ENCODE data around the gene TCTN1. TPM values are rescaled to one million over a fixed set of nuclear protein-coding genes. Genes with fewer than 3 reads are reported as not detected.

The TCTN1 gene
- total RNA-seq, 1 experiment from 2014 or later, result 40.0 TPM

DNA sequence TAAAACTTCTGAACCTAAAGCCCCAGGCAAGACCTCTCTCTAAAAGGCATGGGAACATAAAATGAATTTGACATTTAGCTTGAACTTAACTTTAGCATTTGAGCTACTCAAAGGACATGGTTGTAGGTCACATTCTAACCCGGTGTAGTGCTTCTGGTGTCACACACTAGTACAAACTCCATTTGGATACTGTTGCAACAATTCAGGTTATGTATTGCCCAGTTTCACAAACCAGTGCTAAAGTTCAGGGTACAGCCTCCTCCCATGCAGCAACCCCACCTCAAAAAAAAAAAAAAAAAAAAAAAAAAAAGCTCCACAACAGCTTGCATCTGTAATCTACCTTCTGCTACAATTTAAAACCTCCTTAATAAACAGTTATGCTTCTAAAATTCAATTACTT lies 38.6 kb upstream of the TCTN1 start:
- TF ChIP-seq, protein P1, sequence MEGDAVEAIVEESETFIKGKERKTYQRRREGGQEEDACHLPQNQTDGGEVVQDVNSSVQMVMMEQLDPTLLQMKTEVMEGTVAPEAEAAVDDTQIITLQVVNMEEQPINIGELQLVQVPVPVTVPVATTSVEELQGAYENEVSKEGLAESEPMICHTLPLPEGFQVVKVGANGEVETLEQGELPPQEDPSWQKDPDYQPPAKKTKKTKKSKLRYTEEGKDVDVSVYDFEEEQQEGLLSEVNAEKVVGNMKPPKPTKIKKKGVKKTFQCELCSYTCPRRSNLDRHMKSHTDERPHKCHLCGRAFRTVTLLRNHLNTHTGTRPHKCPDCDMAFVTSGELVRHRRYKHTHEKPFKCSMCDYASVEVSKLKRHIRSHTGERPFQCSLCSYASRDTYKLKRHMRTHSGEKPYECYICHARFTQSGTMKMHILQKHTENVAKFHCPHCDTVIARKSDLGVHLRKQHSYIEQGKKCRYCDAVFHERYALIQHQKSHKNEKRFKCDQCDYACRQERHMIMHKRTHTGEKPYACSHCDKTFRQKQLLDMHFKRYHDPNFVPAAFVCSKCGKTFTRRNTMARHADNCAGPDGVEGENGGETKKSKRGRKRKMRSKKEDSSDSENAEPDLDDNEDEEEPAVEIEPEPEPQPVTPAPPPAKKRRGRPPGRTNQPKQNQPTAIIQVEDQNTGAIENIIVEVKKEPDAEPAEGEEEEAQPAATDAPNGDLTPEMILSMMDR (conservative IDR thresholded peaks at IDR 0.05; ENCODE audit: low read depth, low read length), result no peak
- no peak for TF ChIP-seq EZH2phosphoT487 (IDR thresholded peaks at IDR 0.05; ENCODE audit: borderline replicate concordance, low read length)
- ChIA-PET CTCF (interaction anchor here (0.7 kb wide), 1 partner anchor 106 kb away, joined by 3 read pairs; the partner anchor contains the start of gene FAM216A), POLR2A (ENCODE audit: unreplicated experiment) (no interaction called here)
- ATAC-seq (no peak), DNase-seq (no peak)
- H3K4me2 ChIP-seq (ENCODE audit: low read length), result peak overlapping the region; percentile 4; the same call in 1 of the 2 replicates
- H4K20me1 ChIP-seq (ENCODE audit: low read length), result 0 out of 2 replicates have a peak, but pooled peaks cover 10% of the 10 kb centered on the region
- no peak overlapping the region for H3K9ac ChIP-seq (ENCODE audit: low read length)
- intact Hi-C loops (cut with micrococcal nuclease), result no loop called here
- H3K9me2 ChIP-seq (replicated peaks; ENCODE audit: low read length), result no peaks in the 10 kb centered on the region
- H3K9me3 ChIP-seq (ENCODE audit: low read length), result peaks cover 8% of the 10 kb centered on the region
- H3K36me3 ChIP-seq (ENCODE audit: low read depth, low read length), result peaks cover 19% of the 10 kb centered on the region
- H3K4me3 ChIP-seq (ENCODE audit: low read length), result no peak overlapping the region
- H3F3A ChIP-seq (ENCODE audit: low read length, unreplicated experiment), result peaks cover 21% of the 10 kb centered on the region
- H2AFZ ChIP-seq (ENCODE audit: low read length), result no peak overlapping the region
- no TSS peak for BruUV-seq (replicated peaks)
- H3K4me1 ChIP-seq (ENCODE audit: insufficient read depth, low read length), result peaks cover 41% of the 10 kb centered on the region
- no peaks in the 10 kb centered on the region for H3K27me3 ChIP-seq (ENCODE audit: low read length)
- H3K27ac ChIP-seq (ENCODE audit: low read length), result no peak overlapping the region
- peaks cover 85% of the 10 kb centered on the region for H3K79me2 ChIP-seq (ENCODE audit: low read length)

DNA sequence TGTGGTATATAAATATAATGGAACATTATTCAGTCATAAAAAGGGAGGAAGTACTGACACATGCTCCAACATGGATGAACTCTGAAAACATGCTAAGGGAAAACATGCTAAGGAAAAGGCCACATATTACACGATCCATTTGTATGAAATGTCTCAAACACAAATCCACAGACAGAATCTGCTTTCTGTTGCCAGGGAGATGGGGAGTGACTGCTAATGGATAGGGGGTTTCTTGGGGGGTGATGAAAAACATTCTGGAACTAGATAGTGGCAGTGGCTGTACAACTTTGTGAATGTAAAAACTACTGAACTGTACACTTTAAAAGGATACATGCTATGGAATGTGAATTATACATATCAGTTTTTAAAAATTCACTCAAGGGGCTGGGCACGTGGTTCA lies 37.4 kb upstream of the TCTN1 start:
- intact Hi-C loops (cut with micrococcal nuclease), result no loop called here
- Histone ChIP-seq H3K27me3 (ENCODE audit: low read length) (no peaks in the 10 kb centered on the region), H3K4me1 (ENCODE audit: insufficient read depth, low read length) (peaks cover 51% of the 10 kb centered on the region), H3K9me2 (replicated peaks; ENCODE audit: low read length) (no peaks in the 10 kb centered on the region), H3K9ac (ENCODE audit: low read length) (no peak overlapping the region), H2AFZ (ENCODE audit: low read length) (no peak overlapping the region), H3K27ac (ENCODE audit: low read length) (peak overlapping the region; percentile 96), H3K79me2 (ENCODE audit: low read length) (peaks cover 94% of the 10 kb centered on the region), H3F3A (ENCODE audit: low read length, unreplicated experiment) (peaks cover 21% of the 10 kb centered on the region), H3K4me3 (ENCODE audit: low read length) (no peak overlapping the region), H3K9me3 (ENCODE audit: low read length) (peaks cover 5% of the 10 kb centered on the region), H3K36me3 (ENCODE audit: low read depth, low read length) (peaks cover 16% of the 10 kb centered on the region), H4K20me1 (ENCODE audit: low read length) (peaks cover 18% of the 10 kb centered on the region), H3K4me2 (ENCODE audit: low read length) (0 out of 2 replicates have a peak overlapping the region, but pooled peaks have one; percentile 87)
- CTCF ChIA-PET, result no interaction called here
- ATAC-seq (no peak), DNase-seq (no peak)
- no TSS peak for BruUV-seq (replicated peaks)
- TF ChIP-seq EZH2phosphoT487 (IDR thresholded peaks at IDR 0.05; ENCODE audit: borderline replicate concordance, low read length) (no peak), EZH2 (IDR thresholded peaks at IDR 0.05; ENCODE audit: low read length, unreplicated experiment) (no peak)
- TF ChIP-seq, protein P1 (conservative IDR thresholded peaks at IDR 0.05; ENCODE audit: low read depth, low read length), result no peak
- POLR2A ChIA-PET (ENCODE audit: unreplicated experiment), result interaction anchor here (0.5 to 0.7 kb wide), 2 partner anchors 9 kb away, joined by 3 to 5 read pairs; no protein-coding TSS in a partner anchor
